ENCODE data around the gene DCANP1. TPM values are rescaled to one million over a fixed set of nuclear protein-coding genes. Genes with fewer than 3 reads are reported as not detected.

DCANP1 gene
- total RNA-seq, 1 donor from 2014 or later: not detected

- H3K27ac Mint-ChIP-seq: no peak overlapping the region
- no peak for DNase-seq (ENCODE audit: low spot score in 2 of 2, unreplicated experiment in 2 of 2)
- H3K27me3 Mint-ChIP-seq (ENCODE audit: low read depth): peaks cover 99% of the 10 kb centered on the region
- no peaks in the 10 kb centered on the region for H3K9me3 Mint-ChIP-seq
- H3K4me1 Mint-ChIP-seq: peaks cover 33% of the 10 kb centered on the region
- no peak overlapping the region for H3K4me3 Mint-ChIP-seq
- TF ChIP-seq, protein P1, sequence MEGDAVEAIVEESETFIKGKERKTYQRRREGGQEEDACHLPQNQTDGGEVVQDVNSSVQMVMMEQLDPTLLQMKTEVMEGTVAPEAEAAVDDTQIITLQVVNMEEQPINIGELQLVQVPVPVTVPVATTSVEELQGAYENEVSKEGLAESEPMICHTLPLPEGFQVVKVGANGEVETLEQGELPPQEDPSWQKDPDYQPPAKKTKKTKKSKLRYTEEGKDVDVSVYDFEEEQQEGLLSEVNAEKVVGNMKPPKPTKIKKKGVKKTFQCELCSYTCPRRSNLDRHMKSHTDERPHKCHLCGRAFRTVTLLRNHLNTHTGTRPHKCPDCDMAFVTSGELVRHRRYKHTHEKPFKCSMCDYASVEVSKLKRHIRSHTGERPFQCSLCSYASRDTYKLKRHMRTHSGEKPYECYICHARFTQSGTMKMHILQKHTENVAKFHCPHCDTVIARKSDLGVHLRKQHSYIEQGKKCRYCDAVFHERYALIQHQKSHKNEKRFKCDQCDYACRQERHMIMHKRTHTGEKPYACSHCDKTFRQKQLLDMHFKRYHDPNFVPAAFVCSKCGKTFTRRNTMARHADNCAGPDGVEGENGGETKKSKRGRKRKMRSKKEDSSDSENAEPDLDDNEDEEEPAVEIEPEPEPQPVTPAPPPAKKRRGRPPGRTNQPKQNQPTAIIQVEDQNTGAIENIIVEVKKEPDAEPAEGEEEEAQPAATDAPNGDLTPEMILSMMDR (IDR thresholded peaks at IDR 0.05; ENCODE audit: unreplicated experiment): no peak
- no peaks in the 10 kb centered on the region for H3K36me3 Mint-ChIP-seq
Observed at GRCh38 chr5:135491038-135491551, 43.9 kb upstream of the DCANP1 start.

- Mint-ChIP-seq H3K9me3 (no peaks in the 10 kb centered on the region), H3K4me1 (peaks cover 33% of the 10 kb centered on the region), H3K27ac (no peak overlapping the region), H3K36me3 (no peaks in the 10 kb centered on the region), H3K27me3 (ENCODE audit: low read depth) (peaks cover 100% of the 10 kb centered on the region), H3K4me3 (peak overlapping the region; percentile 74)
- TF ChIP-seq, protein P1 (IDR thresholded peaks at IDR 0.05; ENCODE audit: unreplicated experiment): no peak
- DNase-seq (ENCODE audit: low spot score in 2 of 2, unreplicated experiment in 2 of 2): no peak
Observed at GRCh38 chr5:135490245-135491037, 43.3 kb upstream of the DCANP1 start.

- Mint-ChIP-seq H3K4me3 (peak overlapping the region; percentile 74), H3K4me1 (peaks cover 33% of the 10 kb centered on the region), H3K27me3 (ENCODE audit: low read depth) (peaks cover 99% of the 10 kb centered on the region), H3K27ac (no peak overlapping the region), H3K9me3 (no peaks in the 10 kb centered on the region), H3K36me3 (no peaks in the 10 kb centered on the region)
- DNase-seq (ENCODE audit: low spot score in 2 of 2, unreplicated experiment in 2 of 2): peak in 1 of 2 experiments; percentile 54
- TF ChIP-seq, protein P1 (IDR thresholded peaks at IDR 0.05; ENCODE audit: unreplicated experiment): no peak
Observed at GRCh38 chr5:135489466-135490244, 42.5 kb upstream of the DCANP1 start.

GRCh38 chr5:135488727-135489465, 41.7 kb upstream of the DCANP1 start:
- no peaks in the 10 kb centered on the region for H3K36me3 Mint-ChIP-seq
- TF ChIP-seq, protein P1 (IDR thresholded peaks at IDR 0.05; ENCODE audit: unreplicated experiment): no peak
- H3K4me1 Mint-ChIP-seq: peaks cover 33% of the 10 kb centered on the region
- DNase-seq (ENCODE audit: low spot score in 2 of 2, unreplicated experiment in 2 of 2): peak in 1 of 2 experiments; percentile 65
- peaks cover 96% of the 10 kb centered on the region for H3K27me3 Mint-ChIP-seq (ENCODE audit: low read depth)
- no peak overlapping the region for H3K27ac Mint-ChIP-seq
- no peaks in the 10 kb centered on the region for H3K9me3 Mint-ChIP-seq
- peak overlapping the region; percentile 74 for H3K4me3 Mint-ChIP-seq

DNA sequence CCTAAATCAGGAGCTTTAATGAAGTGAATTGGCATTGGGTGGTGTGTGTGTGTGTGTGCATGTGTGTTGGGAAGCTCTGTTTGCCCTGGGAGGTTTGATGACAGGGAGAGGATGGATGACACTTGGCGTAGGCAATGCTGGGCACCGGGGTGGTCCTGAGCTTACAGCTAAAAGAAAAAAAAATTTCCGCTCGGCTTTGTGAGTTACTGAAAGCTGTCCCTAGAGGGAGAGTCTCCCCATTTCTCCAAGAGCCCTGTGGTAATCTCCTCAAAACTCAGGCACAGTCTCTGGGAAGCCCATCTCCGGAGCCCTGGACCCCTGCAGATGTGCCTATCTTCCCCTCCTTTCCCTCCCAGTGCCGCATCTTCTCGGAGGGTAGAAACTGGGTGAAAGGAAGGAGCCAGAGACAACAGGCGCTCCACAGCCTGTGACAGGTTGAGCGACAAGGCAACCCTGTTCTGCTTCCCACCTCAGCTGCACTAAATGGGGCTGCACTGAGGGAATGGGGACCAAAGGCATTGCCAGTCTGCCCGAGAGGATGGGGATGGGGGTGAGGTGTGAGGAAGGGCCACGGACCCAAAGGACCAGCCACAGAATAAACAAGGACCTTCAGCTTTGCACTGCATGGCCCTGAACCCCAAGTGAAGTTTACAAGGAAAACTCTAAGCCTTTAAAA, 40.8 kb upstream of the DCANP1 start:
- peak overlapping the region; percentile 74 for H3K4me3 Mint-ChIP-seq
- peaks cover 93% of the 10 kb centered on the region for H3K27me3 Mint-ChIP-seq (ENCODE audit: low read depth)
- no peaks in the 10 kb centered on the region for H3K36me3 Mint-ChIP-seq

More for the DNA sequence above, 40.8 kb upstream of the DCANP1 start:
- TF ChIP-seq, protein P1 (IDR thresholded peaks at IDR 0.05; ENCODE audit: unreplicated experiment): no peak
- Mint-ChIP-seq H3K9me3 (no peaks in the 10 kb centered on the region), H3K4me1 (peaks cover 29% of the 10 kb centered on the region), H3K27ac (no peak overlapping the region)
- no peak for DNase-seq (ENCODE audit: low spot score in 2 of 2, unreplicated experiment in 2 of 2)

Measured in mesothelial cell of epicardium (in vitro differentiated cells).